ENCODE measurements around the gene TOGARAM2. TPM values are rescaled to one million over a fixed set of nuclear protein-coding genes. Genes with fewer than 3 reads are reported as not detected.

The TOGARAM2 gene
- total RNA-seq, 2 experiments from 2014 or later = 0.03 TPM; not detected in 1

- intact Hi-C loops (cut with micrococcal nuclease; ENCODE audit: unreplicated experiment) = no loop called here
- Histone ChIP-seq H3K4me1 (ENCODE audit: insufficient read depth, low read length, poor library complexity, severe bottlenecking) (no peaks in the 10 kb centered on the region), H4K20me1 (ENCODE audit: insufficient read depth, low read length) (no peaks in the 10 kb centered on the region), H2AFZ (ENCODE audit: low read length) (no peak overlapping the region), H3K9me3 (ENCODE audit: low read length) (no peaks in the 10 kb centered on the region), H3K4me3 (ENCODE audit: low read depth, low read length, poor library complexity, severe bottlenecking) (no peak overlapping the region), H3K27ac (ENCODE audit: low read depth, low read length, poor library complexity, severe bottlenecking) (no peak overlapping the region), H3K79me2 (ENCODE audit: insufficient read depth, low read depth, low read length) (no peaks in the 10 kb centered on the region), H3K9me2 (ENCODE audit: insufficient read depth, low read length) (no peaks in the 10 kb centered on the region), H3K4me2 (ENCODE audit: low read length) (no peak overlapping the region), H3K36me3 (ENCODE audit: insufficient read depth, low read length) (peaks cover 94% of the 10 kb centered on the region)
- TF ChIP-seq EZH2phosphoT487 (IDR thresholded peaks at IDR 0.05; ENCODE audit: borderline replicate concordance, low read depth, low read length) (no peak), CTCF (conservative IDR thresholded peaks at IDR 0.05; ENCODE audit: low read length) (no peak)
- no peak for DNase-seq (ENCODE audit: low spot score)
- BruUV-seq (replicated peaks) = no TSS peak
- CTCF ChIA-PET (ENCODE audit: unreplicated experiment) = no interaction called here
- POLR2A ChIA-PET = interaction anchor here (1.1 kb wide), 1 partner anchor 7 kb away, joined by 3 read pairs; no protein-coding TSS in a partner anchor
Measured at GRCh38 chr2:28944535-28945248, 36.4 kb upstream of the TOGARAM2 start.

GRCh38 chr2:28948160-28948559, 32.9 kb upstream of the TOGARAM2 start:
- H3K4me2 ChIP-seq (ENCODE audit: low read length) = no peak overlapping the region
- no peak overlapping the region for H2AFZ ChIP-seq (ENCODE audit: low read length)
- TF ChIP-seq EZH2phosphoT487 (IDR thresholded peaks at IDR 0.05; ENCODE audit: borderline replicate concordance, low read depth, low read length) (no peak), CTCF (conservative IDR thresholded peaks at IDR 0.05; ENCODE audit: low read length) (no peak)
- no peaks in the 10 kb centered on the region for H3K79me2 ChIP-seq (ENCODE audit: insufficient read depth, low read depth, low read length)
- BruUV-seq (replicated peaks) = no TSS peak
- H3K36me3 ChIP-seq (ENCODE audit: insufficient read depth, low read length) = peaks cover 62% of the 10 kb centered on the region
- no peaks in the 10 kb centered on the region for H3K9me2 ChIP-seq (ENCODE audit: insufficient read depth, low read length)
- no peak overlapping the region for H3K27ac ChIP-seq (ENCODE audit: low read depth, low read length, poor library complexity, severe bottlenecking)
- no peaks in the 10 kb centered on the region for H3K9me3 ChIP-seq (ENCODE audit: low read length)
- no peaks in the 10 kb centered on the region for H3K4me1 ChIP-seq (ENCODE audit: insufficient read depth, low read length, poor library complexity, severe bottlenecking)
- no peak overlapping the region for H3K4me3 ChIP-seq (ENCODE audit: low read depth, low read length, poor library complexity, severe bottlenecking)
- DNase-seq (ENCODE audit: low spot score) = no peak
- POLR2A ChIA-PET = interaction anchor here (0.7 to 1.6 kb wide), 2 partner anchors 22 to 25 kb away, joined by 6 to 7 read pairs; no protein-coding TSS in a partner anchor
- intact Hi-C loops (cut with micrococcal nuclease; ENCODE audit: unreplicated experiment) = no loop called here
- CTCF ChIA-PET (ENCODE audit: unreplicated experiment) = no interaction called here
- H4K20me1 ChIP-seq (ENCODE audit: insufficient read depth, low read length) = no peaks in the 10 kb centered on the region

- Histone ChIP-seq H3K9me3 (ENCODE audit: low read length) (no peaks in the 10 kb centered on the region), H3K27ac (ENCODE audit: low read depth, low read length, poor library complexity, severe bottlenecking) (no peak overlapping the region), H3K4me3 (ENCODE audit: low read depth, low read length, poor library complexity, severe bottlenecking) (no peak overlapping the region), H3K79me2 (ENCODE audit: insufficient read depth, low read depth, low read length) (no peaks in the 10 kb centered on the region), H2AFZ (ENCODE audit: low read length) (no peak overlapping the region), H3K4me2 (ENCODE audit: low read length) (no peak overlapping the region), H3K4me1 (ENCODE audit: insufficient read depth, low read length, poor library complexity, severe bottlenecking) (no peaks in the 10 kb centered on the region), H3K9me2 (ENCODE audit: insufficient read depth, low read length) (no peaks in the 10 kb centered on the region), H4K20me1 (ENCODE audit: insufficient read depth, low read length) (no peaks in the 10 kb centered on the region), H3K36me3 (ENCODE audit: insufficient read depth, low read length) (peaks cover 51% of the 10 kb centered on the region)
- intact Hi-C loops (cut with micrococcal nuclease; ENCODE audit: unreplicated experiment) = no loop called here
- no peak for DNase-seq (ENCODE audit: low spot score)
- TF ChIP-seq EZH2phosphoT487 (IDR thresholded peaks at IDR 0.05; ENCODE audit: borderline replicate concordance, low read depth, low read length) = no peak
- TF ChIP-seq CTCF (conservative IDR thresholded peaks at IDR 0.05; ENCODE audit: low read length) = no peak
- ChIA-PET CTCF (ENCODE audit: unreplicated experiment) (no interaction called here), POLR2A (interaction anchor here (0.8 to 1.6 kb wide), 3 partner anchors 8 to 26 kb away, joined by 3 to 6 read pairs (median 3); no protein-coding TSS in a partner anchor)
- no TSS peak for BruUV-seq (replicated peaks)
Measured at GRCh38 chr2:28949190-28949589, 31.9 kb upstream of the TOGARAM2 start.

Data from OCI-LY7 (cell line).